B cell (primary cell): ENCODE data around the gene PLTP. TPM values are rescaled to one million over a fixed set of nuclear protein-coding genes. Genes with fewer than 3 reads are reported as not detected.
"Not testable (repeated sequence)": the region's sequence is repeated elsewhere in the genome, so short reads cannot be mapped to it uniquely, and the experiment has no call there.

ENCODE experiments used
- ATAC-seq: fragments of 200-7000 bp; cut with Tn5 transposase; one replicate; pipeline ENCODE4 v1.10.0; 2021; ENCODE audit warnings: low read depth, mild to moderate bottlenecking, moderate number of reproducible peaks, moderate library complexity
- CTCF ChIA-PET: fragments of 350-600 bp; sonication (Branson Sonifier 250); formaldehyde crosslinking; loops from one replicate; lab custom pipeline; 2021; ENCODE audit warnings: antibody characterized with exemption, inconsistent platforms; lab: Charles Lee
- POLR2A ChIA-PET: fragments of 350-600 bp; sonication (Branson Sonifier 250); formaldehyde crosslinking; loops from one replicate; lab custom pipeline; 2021; ENCODE audit warnings: antibody characterized with exemption; lab: Charles Lee
- DNase-seq: peaks from one replicate; pipeline ENCODE4 v3.0.0; 2013
- H2AFZ ChIP-seq: 2 replicates; pipeline ENCODE4 v1.6.1; 2012; ENCODE audit warnings: mild to moderate bottlenecking, low read depth, low read length; ENCODE audit not compliant: insufficient read depth, poor library complexity, severe bottlenecking
- H3K27ac ChIP-seq, 2 donors: 1 replicate in 1 of 2; 2 replicates in 1 of 2; pipeline ENCODE4 v1.5.1; 2012 to 2013; ENCODE audit warnings: low read length in 2 of 2, mild to moderate bottlenecking in 2 of 2, moderate library complexity in 1 of 2
- H3K27me3 ChIP-seq, 4 experiments: fragments of 200-600 bp in 1 of 4; sonication (generic) in 1 of 4; replicated peaks in 1 of 4; 1 replicate in 2 of 4; 2 replicates in 2 of 4; pipeline versions ENCODE4 v1.6.1 to v1.7.0; 2013 to 2016; ENCODE audit warnings: low read length in 3 of 4, mild to moderate bottlenecking in 2 of 4, mixed read lengths in 1 of 4, moderate library complexity in 1 of 4; ENCODE audit not compliant: insufficient read depth in 4 of 4, control insufficient read depth in 3 of 4; ENCODE audit errors: control extremely low read depth in 1 of 4
- H3K36me3 ChIP-seq, 2 experiments: replicated peaks in 1 of 2; 1 replicate in 1 of 2; 2 replicates in 1 of 2; pipeline versions ENCODE4 v1.6.1 to v1.7.1; 2013; ENCODE audit warnings: low read length in 1 of 2; ENCODE audit not compliant: insufficient read depth in 2 of 2, control insufficient read depth in 1 of 2; ENCODE audit errors: control extremely low read depth in 1 of 2, extremely low read depth in 1 of 2
- H3K4me1 ChIP-seq, 2 donors: fragments of 200-600 bp in 1 of 2; sonication (generic) in 1 of 2; 1 replicate in 1 of 2; 2 replicates in 1 of 2; pipeline versions ENCODE4 v1.5.1 to v1.6.1; 2013 to 2017; ENCODE audit warnings: low read length in 2 of 2; ENCODE audit not compliant: control insufficient read depth in 2 of 2, insufficient read depth in 2 of 2
- H3K4me2 ChIP-seq: replicated peaks from 2 replicates; pipeline ENCODE3; 2012; ENCODE audit warnings: mild to moderate bottlenecking, low read depth, low read length; ENCODE audit not compliant: poor library complexity, severe bottlenecking
- H3K4me3 ChIP-seq, 5 experiments: fragments of 200-600 bp in 1 of 5; sonication (generic) in 1 of 5; 1 replicate in 3 of 5; 2 replicates in 2 of 5; pipeline versions ENCODE4 v1.5.1 to v1.7.0; 2011 to 2016; ENCODE audit warnings: low read length in 4 of 5, mild to moderate bottlenecking in 4 of 5, low read depth in 2 of 5, control low read depth in 1 of 5, moderate library complexity in 1 of 5; ENCODE audit not compliant: insufficient read depth in 1 of 5; ENCODE audit errors: control extremely low read depth in 1 of 5, extremely low read depth in 1 of 5
- H3K79me2 ChIP-seq: fragments of 200-600 bp; sonication (generic); one replicate; pipeline ENCODE4 v1.6.0; 2016; ENCODE audit warnings: low read length; ENCODE audit not compliant: control insufficient read depth, insufficient read depth
- H3K9ac ChIP-seq: fragments of 200-600 bp; sonication (generic); 2 replicates; pipeline ENCODE4 v1.6.1; 2017; ENCODE audit warnings: mild to moderate bottlenecking, low read length, moderate library complexity
- H3K9me3 ChIP-seq, 3 donors: one replicate each; pipeline versions ENCODE4 v1.6.1 to v1.7.1; 2013; ENCODE audit warnings: low read length in 2 of 3; ENCODE audit not compliant: control insufficient read depth in 2 of 3, insufficient read depth in 1 of 3; ENCODE audit errors: control extremely low read depth in 1 of 3
- H4K20me1 ChIP-seq: 2 replicates; pipeline ENCODE4 v1.6.0; 2012; ENCODE audit warnings: mild to moderate bottlenecking, low read length; ENCODE audit not compliant: insufficient read depth, control insufficient read depth, poor library complexity, severe bottlenecking
- H3K27ac Mint-ChIP-seq: one replicate; pipeline ENCODE4 v1.8.0; 2021; ENCODE audit warnings: mixed read lengths
- H3K27me3 Mint-ChIP-seq: one replicate; pipeline ENCODE4 v1.8.0; 2021; ENCODE audit warnings: mixed read lengths
- H3K4me1 Mint-ChIP-seq: one replicate; pipeline ENCODE4 v1.8.0; 2021; ENCODE audit warnings: mixed read lengths
- H3K4me3 Mint-ChIP-seq: one replicate; pipeline ENCODE4 v1.8.0; 2021; ENCODE audit warnings: mixed read lengths
- H3K9me3 Mint-ChIP-seq: one replicate; pipeline ENCODE4 v1.8.0; 2022; ENCODE audit warnings: mixed read lengths; ENCODE audit not compliant: insufficient read depth
- CTCF ChIP-seq: fragments of 200-600 bp; IDR thresholded peaks from one replicate; pipeline ENCODE4 v1.8.0; 2022; ENCODE audit warnings: antibody characterized with exemption, mild to moderate bottlenecking
- EZH2 ChIP-seq: IDR thresholded peaks from 2 replicates; pipeline ENCODE4 v1.6.1; 2012; ENCODE audit warnings: borderline replicate concordance, low read depth, mild to moderate bottlenecking, moderate library complexity, low read length; ENCODE audit not compliant: insufficient read depth, poor library complexity, severe bottlenecking
- whole genome bisulfite sequencing: methylation state at CpG from one replicate; pipeline ENCODE4 v1.1.5; 2013; ENCODE audit warnings: missing lambda C conversion rate; ENCODE audit not compliant: insufficient coverage; 5-methylcytosine and 5-hydroxymethylcytosine counted together
- intact Hi-C: fragments of 100-400 bp; cut with micrococcal nuclease; formaldehyde crosslinking; loops from one replicate; pipeline ENCODE4 v1.10.0; 2022
- polyA plus RNA-seq: library from polyadenylated mRNA; depleted of rRNA; stranded (reverse); fragments of >200 nt; gene quantifications from 2 replicates; pipeline ENCODE4 v1.2.3, GENCODE V29; 2012
- total RNA-seq, 2 donors: library from RNA; stranded (reverse); fragments of 120-200 nt in 1 of 2; gene quantifications; 1 replicate in 1 of 2; 2 replicates in 1 of 2; pipeline versions ENCODE4 v1.2.3 to v1.2.4, GENCODE V29; 2013 to 2022

Gene PLTP
- total and polyA plus RNA-seq, 2 donors (not counting 1 experiment from before 2014, with no cell fraction given) = 1.4 to 4.0 TPM

- H3K9ac ChIP-seq, H3K4me3 ChIP-seq, H3K4me3 Mint-ChIP-seq, H2AFZ ChIP-seq, H3K27me3 ChIP-seq, H3K79me2 ChIP-seq, H3K9me3 Mint-ChIP-seq, DNase-seq, intact Hi-C loops, POLR2A ChIA-PET, ATAC-seq, H3K9me3 ChIP-seq, H3K4me1 ChIP-seq, H4K20me1 ChIP-seq, H3K4me2 ChIP-seq, H3K27ac ChIP-seq, H3K27ac Mint-ChIP-seq, H3K4me1 Mint-ChIP-seq, H3K27me3 Mint-ChIP-seq: not testable (repeated sequence)
- CTCF ChIA-PET = interaction anchor here (1.4 kb wide), 1 partner anchor 69 kb away, joined by 4 read pairs; no protein-coding TSS in a partner anchor
- 90% methylated on average over 5 of the region's 6 CpGs for WGBS
- H3K36me3 ChIP-seq = peaks cover 0 to 15% of the 10 kb centered on the region in 2 experiments
These were observed 10.6 kb downstream of the PLTP start for GRCh38 chr20:45901332-45901731.

GRCh38 chr20:45899046-45899835 lies 12.7 kb downstream of the PLTP start:
- H3K27ac ChIP-seq = no peak overlapping the region
- no peak overlapping the region for H3K4me3 ChIP-seq
- peaks cover 0 to 7% of the 10 kb centered on the region in 2 donors for H3K4me1 ChIP-seq
- no peak overlapping the region for H3K27ac Mint-ChIP-seq
- H2AFZ ChIP-seq = no peak overlapping the region
- H3K9ac ChIP-seq = no peak overlapping the region
- H3K27me3 Mint-ChIP-seq = no peaks in the 10 kb centered on the region
- no peak overlapping the region for H3K4me2 ChIP-seq
- WGBS = 98% methylated on average over 6 of the region's 13 CpGs
- no peak for DNase-seq
- no peaks in the 10 kb centered on the region for H4K20me1 ChIP-seq
- intact Hi-C loops = no loop called here
- H3K9me3 ChIP-seq = no peaks in the 10 kb centered on the region
- no peak for ATAC-seq
- TF ChIP-seq EZH2 (no peak), CTCF (no peak)
- no peaks in the 10 kb centered on the region for H3K79me2 ChIP-seq
- H3K4me3 Mint-ChIP-seq = no peak overlapping the region
- POLR2A ChIA-PET = interaction anchor here (1.0 kb wide), 1 partner anchor 11 kb away, joined by 3 read pairs; no protein-coding TSS in a partner anchor
- H3K4me1 Mint-ChIP-seq = peaks cover 9% of the 10 kb centered on the region
- peaks cover 0 to 21% of the 10 kb centered on the region in 2 experiments for H3K36me3 ChIP-seq
- CTCF ChIA-PET = interaction anchor here (1.6 kb wide), 1 partner anchor 17 kb away, joined by 3 read pairs; no protein-coding TSS in a partner anchor
- H3K9me3 Mint-ChIP-seq = no peaks in the 10 kb centered on the region
- no peaks in the 10 kb centered on the region for H3K27me3 ChIP-seq
